OCI-LY7 (cell line): ENCODE data around the gene SP6.

Experiments
- EZH2phosphoT487 ChIP-seq: fragments of 200-600 bp; sonication (generic); IDR thresholded peaks from 2 replicates; pipeline ENCODE4 v1.6.1; 2018; ENCODE audit warnings: low read depth, borderline replicate concordance, mild to moderate bottlenecking, mixed run types, antibody characterized with exemption, low read length, moderate library complexity, mixed read lengths
- TF ChIP-seq, protein P1 (sequence below): fragments of 200-600 bp; sonication (generic); conservative IDR thresholded peaks from 2 replicates; pipeline ENCODE4 v1.5.1; 2014; ENCODE audit warnings: mild to moderate bottlenecking, antibody characterized with exemption, low read length, moderate library complexity, mixed read lengths

DNA sequence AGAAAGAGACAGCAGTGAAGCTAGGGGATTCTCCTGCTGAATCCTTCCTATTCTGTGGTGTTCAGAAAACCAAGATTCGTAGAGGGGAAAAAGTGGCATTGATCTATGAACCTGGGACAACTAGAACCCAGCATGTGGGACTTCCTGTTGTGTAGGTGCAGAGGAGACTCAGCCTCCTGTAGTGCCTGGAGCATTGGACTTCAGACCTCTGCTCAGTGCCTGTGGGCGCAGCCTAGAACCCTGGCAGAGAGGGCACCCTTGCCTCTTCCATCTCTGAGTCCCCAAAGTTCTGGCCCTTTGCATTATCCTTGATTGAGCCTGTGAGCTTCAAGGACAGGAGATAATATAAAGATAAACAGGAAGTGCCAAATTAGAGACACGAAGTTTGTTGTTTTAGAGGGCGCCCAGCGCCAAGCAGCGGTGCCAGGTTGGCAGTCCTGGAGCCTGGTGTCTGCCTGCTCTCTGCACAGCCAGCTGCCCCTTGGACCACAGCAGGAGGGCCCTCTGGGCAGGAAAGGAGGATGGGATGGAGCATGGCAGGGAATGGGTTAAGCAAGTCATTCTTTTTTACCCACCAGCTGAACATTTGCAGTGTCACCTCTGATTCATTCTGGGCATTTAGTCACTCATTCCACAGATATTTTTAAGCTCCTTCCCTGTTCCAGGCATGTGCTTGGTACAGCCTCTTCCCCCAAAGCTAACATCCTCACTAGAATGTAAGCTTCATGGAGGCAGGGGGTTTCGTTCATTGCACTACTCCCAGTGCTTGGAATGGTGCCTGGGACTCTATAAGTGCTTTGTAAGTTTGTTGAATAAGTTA is 11.9 kb upstream of the SP6 start:
- TF ChIP-seq, protein P1, sequence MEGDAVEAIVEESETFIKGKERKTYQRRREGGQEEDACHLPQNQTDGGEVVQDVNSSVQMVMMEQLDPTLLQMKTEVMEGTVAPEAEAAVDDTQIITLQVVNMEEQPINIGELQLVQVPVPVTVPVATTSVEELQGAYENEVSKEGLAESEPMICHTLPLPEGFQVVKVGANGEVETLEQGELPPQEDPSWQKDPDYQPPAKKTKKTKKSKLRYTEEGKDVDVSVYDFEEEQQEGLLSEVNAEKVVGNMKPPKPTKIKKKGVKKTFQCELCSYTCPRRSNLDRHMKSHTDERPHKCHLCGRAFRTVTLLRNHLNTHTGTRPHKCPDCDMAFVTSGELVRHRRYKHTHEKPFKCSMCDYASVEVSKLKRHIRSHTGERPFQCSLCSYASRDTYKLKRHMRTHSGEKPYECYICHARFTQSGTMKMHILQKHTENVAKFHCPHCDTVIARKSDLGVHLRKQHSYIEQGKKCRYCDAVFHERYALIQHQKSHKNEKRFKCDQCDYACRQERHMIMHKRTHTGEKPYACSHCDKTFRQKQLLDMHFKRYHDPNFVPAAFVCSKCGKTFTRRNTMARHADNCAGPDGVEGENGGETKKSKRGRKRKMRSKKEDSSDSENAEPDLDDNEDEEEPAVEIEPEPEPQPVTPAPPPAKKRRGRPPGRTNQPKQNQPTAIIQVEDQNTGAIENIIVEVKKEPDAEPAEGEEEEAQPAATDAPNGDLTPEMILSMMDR: no peak
- TF ChIP-seq EZH2phosphoT487: no peak
